Measurements from ENCODE around the gene ZNF692.

The ZNF692 gene

GRCh38 chr1:248817065-248817464 lies 41.8 kb downstream of the ZNF692 start:
- in situ Hi-C loops (cut with HindIII; ENCODE audit: low sequenced_read_pairs), result no loop called here
- TF ChIP-seq CTCF (IDR thresholded peaks at IDR 0.05; ENCODE audit: low read depth, low read length, missing control alignments), result no peak
- no peak for DNase-seq (ENCODE audit: low read depth)
- H3K4me3 ChIP-seq (ENCODE audit: low read depth, low read length), result no peak overlapping the region

GRCh38 chr1:248816042-248816851 lies 42.6 kb downstream of the ZNF692 start:
- in situ Hi-C loops (cut with HindIII; ENCODE audit: low sequenced_read_pairs), result no loop called here
- TF ChIP-seq CTCF (IDR thresholded peaks at IDR 0.05; ENCODE audit: low read depth, low read length, missing control alignments), result no peak
- no peak overlapping the region for H3K4me3 ChIP-seq (ENCODE audit: low read depth, low read length)
- no peak for DNase-seq (ENCODE audit: low read depth)

GRCh38 chr1:248815407-248816034 lies 43.4 kb downstream of the ZNF692 start:
- no peak overlapping the region for H3K4me3 ChIP-seq (ENCODE audit: low read depth, low read length)
- no peak for TF ChIP-seq CTCF (IDR thresholded peaks at IDR 0.05; ENCODE audit: low read depth, low read length, missing control alignments)
- in situ Hi-C loops (cut with HindIII; ENCODE audit: low sequenced_read_pairs), result no loop called here
- no peak for DNase-seq (ENCODE audit: low read depth)

GRCh38 chr1:248814351-248814750 lies 44.5 kb downstream of the ZNF692 start:
- no peak for TF ChIP-seq CTCF (IDR thresholded peaks at IDR 0.05; ENCODE audit: low read depth, low read length, missing control alignments)

GRCh38 chr1:248813546-248813945 lies 45.3 kb downstream of the ZNF692 start:
- in situ Hi-C loops (cut with HindIII; ENCODE audit: low sequenced_read_pairs), result no loop called here
- no peak for DNase-seq (ENCODE audit: low read depth)
- TF ChIP-seq CTCF (IDR thresholded peaks at IDR 0.05; ENCODE audit: low read depth, low read length, missing control alignments), result no peak
- H3K4me3 ChIP-seq (ENCODE audit: low read depth, low read length), result no peak overlapping the region

More at GRCh38 chr1:248814351-248814750, 44.5 kb downstream of the ZNF692 start:
- DNase-seq (ENCODE audit: low read depth), result no peak
- H3K4me3 ChIP-seq (ENCODE audit: low read depth, low read length), result no peak overlapping the region
- in situ Hi-C loops (cut with HindIII; ENCODE audit: low sequenced_read_pairs), result no loop called here

- DNase-seq (ENCODE audit: low read depth), result no peak
- no peak for TF ChIP-seq CTCF (IDR thresholded peaks at IDR 0.05; ENCODE audit: low read depth, low read length, missing control alignments)
- in situ Hi-C loops (cut with HindIII; ENCODE audit: low sequenced_read_pairs), result no loop called here
These were observed 46.0 kb downstream of the ZNF692 start for GRCh38 chr1:248812736-248813425.

More at GRCh38 chr1:248812736-248813425, 46.0 kb downstream of the ZNF692 start:
- no peak overlapping the region for H3K4me3 ChIP-seq (ENCODE audit: low read depth, low read length)
